T-helper 17 cell (primary cell): Measurements from ENCODE around the gene JAKMIP1. TPM values are rescaled to one million over a fixed set of nuclear protein-coding genes. Genes with fewer than 3 reads are reported as not detected.

ENCODE experiments used
- ATAC-seq: fragments of 150-1000 bp; cut with Tn5 transposase; 2 replicates; pipeline ENCODE4 v1.10.0; 2021; ENCODE audit warnings: mild to moderate bottlenecking, moderate library complexity
- DNase-seq, 3 donors: peaks; one replicate each; pipeline versions ENCODE4 v3.0.0 to v3.0.0-alpha.2; 2020 to 2021
- H3K9me3 ChIP-seq: one replicate; pipeline ENCODE4 v1.7.0; 2013; ENCODE audit warnings: low read length, mild to moderate bottlenecking; ENCODE audit not compliant: control insufficient read depth, poor library complexity, severe bottlenecking
- H3K27ac Mint-ChIP-seq: one replicate; pipeline ENCODE4 v1.8.0; 2022; ENCODE audit warnings: mild to moderate bottlenecking, moderate library complexity, mixed read lengths
- H3K27me3 Mint-ChIP-seq: one replicate; pipeline ENCODE4 v1.8.0; 2022; ENCODE audit warnings: mixed read lengths
- H3K36me3 Mint-ChIP-seq: one replicate; pipeline ENCODE4 v1.8.0; 2022; ENCODE audit warnings: low read depth, mixed read lengths
- H3K4me1 Mint-ChIP-seq: one replicate; pipeline ENCODE4 v1.8.0; 2022; ENCODE audit warnings: mild to moderate bottlenecking, mixed read lengths
- H3K4me3 Mint-ChIP-seq: one replicate; pipeline ENCODE4 v1.8.0; 2022; ENCODE audit warnings: mild to moderate bottlenecking, moderate library complexity, mixed read lengths
- total RNA-seq, 4 donors: library from RNA in 2 of 4; stranded (reverse) in 2 of 4; gene quantifications; one replicate each; pipeline ENCODE4 v1.2.3 and lab custom pipeline; 2022 to 2026

The JAKMIP1 gene
- total RNA-seq, 2 donors from 2014 or later: 8.5 to 16.8 TPM

- H3K9me3 ChIP-seq: no peaks in the 10 kb centered on the region
- H3K27me3 Mint-ChIP-seq: no peaks in the 10 kb centered on the region
- H3K4me1 Mint-ChIP-seq: peaks cover 7% of the 10 kb centered on the region
- peaks cover 4% of the 10 kb centered on the region for H3K36me3 Mint-ChIP-seq
- no peak for ATAC-seq
- no peak for DNase-seq
- H3K27ac Mint-ChIP-seq: no peak overlapping the region
- H3K4me3 Mint-ChIP-seq: no peak overlapping the region
These were observed 3.7 kb upstream of the JAKMIP1 start for GRCh38 chr4:6204098-6204497.

GRCh38 chr4:6201580-6202091 is 1.3 kb upstream of the JAKMIP1 start:
- no peaks in the 10 kb centered on the region for H3K9me3 ChIP-seq
- ATAC-seq: no peak
- DNase-seq: no peak
- peaks cover 8% of the 10 kb centered on the region for H3K36me3 Mint-ChIP-seq
- peaks cover 20% of the 10 kb centered on the region for H3K4me1 Mint-ChIP-seq
- H3K27me3 Mint-ChIP-seq: peaks cover 13% of the 10 kb centered on the region
- H3K27ac Mint-ChIP-seq: no peak overlapping the region
- peak overlapping the region; percentile 92 for H3K4me3 Mint-ChIP-seq

- H3K27me3 Mint-ChIP-seq: peaks cover 16% of the 10 kb centered on the region
These were observed 593 bp upstream of the JAKMIP1 start for GRCh38 chr4:6200922-6201362.

GRCh38 chr4:6199422-6199921 is 877 bp downstream of the JAKMIP1 start:
- Mint-ChIP-seq H3K36me3 (peaks cover 8% of the 10 kb centered on the region), H3K27me3 (peaks cover 21% of the 10 kb centered on the region), H3K4me1 (peaks cover 20% of the 10 kb centered on the region), H3K4me3 (peak overlapping the region; percentile 92), H3K27ac (peak overlapping the region; percentile 60)
- no peaks in the 10 kb centered on the region for H3K9me3 ChIP-seq
- DNase-seq (peak in 2 of 3 donors; percentile 40 to 47), ATAC-seq (peak; percentile 18)

More at GRCh38 chr4:6200922-6201362, 593 bp upstream of the JAKMIP1 start:
- Mint-ChIP-seq H3K36me3 (peaks cover 8% of the 10 kb centered on the region), H3K4me3 (peak overlapping the region; percentile 92), H3K4me1 (peaks cover 20% of the 10 kb centered on the region), H3K27ac (no peak overlapping the region)
- DNase-seq: no peak
- no peaks in the 10 kb centered on the region for H3K9me3 ChIP-seq
- ATAC-seq: peak; percentile 13

GRCh38 chr4:6198768-6199421 is 1.5 kb downstream of the JAKMIP1 start:
- peaks cover 21% of the 10 kb centered on the region for H3K27me3 Mint-ChIP-seq
- peak overlapping the region; percentile 92 for H3K4me3 Mint-ChIP-seq
- peak overlapping the region; percentile 60 for H3K27ac Mint-ChIP-seq
- peaks cover 8% of the 10 kb centered on the region for H3K36me3 Mint-ChIP-seq
- DNase-seq (no peak), ATAC-seq (peak; percentile 19)
- no peaks in the 10 kb centered on the region for H3K9me3 ChIP-seq
- peaks cover 23% of the 10 kb centered on the region for H3K4me1 Mint-ChIP-seq

GRCh38 chr4:6198278-6198677 is 2.1 kb downstream of the JAKMIP1 start:
- DNase-seq: no peak
- H3K36me3 Mint-ChIP-seq: peaks cover 12% of the 10 kb centered on the region
- H3K4me3 Mint-ChIP-seq: peak overlapping the region; percentile 92
- ATAC-seq: no peak
- no peak overlapping the region for H3K27ac Mint-ChIP-seq
- H3K4me1 Mint-ChIP-seq: peaks cover 25% of the 10 kb centered on the region
- H3K9me3 ChIP-seq: no peaks in the 10 kb centered on the region
- H3K27me3 Mint-ChIP-seq: peaks cover 25% of the 10 kb centered on the region

- Mint-ChIP-seq H3K36me3 (peaks cover 12% of the 10 kb centered on the region), H3K27ac (no peak overlapping the region), H3K4me3 (peak overlapping the region; percentile 92), H3K27me3 (peaks cover 26% of the 10 kb centered on the region), H3K4me1 (peaks cover 25% of the 10 kb centered on the region)
- ATAC-seq (no peak), DNase-seq (no peak)
- no peaks in the 10 kb centered on the region for H3K9me3 ChIP-seq
These were observed 2.7 kb downstream of the JAKMIP1 start for GRCh38 chr4:6197433-6198174.

GRCh38 chr4:6196871-6197270 is 3.5 kb downstream of the JAKMIP1 start:
- Mint-ChIP-seq H3K4me3 (no peak overlapping the region), H3K27me3 (peaks cover 26% of the 10 kb centered on the region), H3K27ac (no peak overlapping the region), H3K36me3 (peaks cover 12% of the 10 kb centered on the region), H3K4me1 (peaks cover 29% of the 10 kb centered on the region)
- DNase-seq: no peak
- ATAC-seq: no peak
- H3K9me3 ChIP-seq: no peaks in the 10 kb centered on the region

- ATAC-seq: no peak
- Mint-ChIP-seq H3K27me3 (peaks cover 26% of the 10 kb centered on the region), H3K36me3 (peaks cover 12% of the 10 kb centered on the region), H3K27ac (no peak overlapping the region), H3K4me1 (peaks cover 29% of the 10 kb centered on the region), H3K4me3 (no peak overlapping the region)
- no peaks in the 10 kb centered on the region for H3K9me3 ChIP-seq
- DNase-seq: no peak
These were observed 4.0 kb downstream of the JAKMIP1 start for GRCh38 chr4:6196324-6196723.

- Mint-ChIP-seq H3K36me3 (peaks cover 9% of the 10 kb centered on the region), H3K27me3 (peaks cover 26% of the 10 kb centered on the region), H3K4me3 (no peak overlapping the region), H3K27ac (no peak overlapping the region), H3K4me1 (peaks cover 25% of the 10 kb centered on the region)
- no peak for DNase-seq
- H3K9me3 ChIP-seq: no peaks in the 10 kb centered on the region
- no peak for ATAC-seq
These were observed 4.6 kb downstream of the JAKMIP1 start for GRCh38 chr4:6195602-6196319.

GRCh38 chr4:6194458-6195195 is 5.7 kb downstream of the JAKMIP1 start:
- Mint-ChIP-seq H3K27ac (no peak overlapping the region), H3K27me3 (peaks cover 30% of the 10 kb centered on the region), H3K4me1 (peaks cover 25% of the 10 kb centered on the region), H3K4me3 (no peak overlapping the region), H3K36me3 (peaks cover 9% of the 10 kb centered on the region)
- ATAC-seq (no peak), DNase-seq (no peak)
- no peaks in the 10 kb centered on the region for H3K9me3 ChIP-seq

GRCh38 chr4:6193399-6193798 is 7.0 kb downstream of the JAKMIP1 start:
- ATAC-seq: no peak
- H3K4me1 Mint-ChIP-seq: peaks cover 18% of the 10 kb centered on the region
- H3K27ac Mint-ChIP-seq: no peak overlapping the region
- no peak overlapping the region for H3K4me3 Mint-ChIP-seq
- no peaks in the 10 kb centered on the region for H3K9me3 ChIP-seq
- no peak for DNase-seq
- H3K27me3 Mint-ChIP-seq: peaks cover 30% of the 10 kb centered on the region
- peaks cover 9% of the 10 kb centered on the region for H3K36me3 Mint-ChIP-seq
